A549 (cell line): ENCODE measurements around the gene GHRHR. TPM values are rescaled to one million over a fixed set of nuclear protein-coding genes. Genes with fewer than 3 reads are reported as not detected.

Experiments
- ATAC-seq, 2 experiments: fragments of 200-7000 bp in 1 of 2; fragments of >200 bp in 1 of 2; cut with Nextera tagmentation in 1 of 2; cut with Tn5 transposase in 1 of 2; 3 replicates each; pipeline versions ENCODE4 v1.8.0 to v1.9.1; 2018 to 2020; ENCODE audit warnings: mild to moderate bottlenecking in 1 of 2, moderate library complexity in 1 of 2
- CTCF ChIA-PET: fragments of 300-600 bp; sonication (Branson Sonifier 250); formaldehyde crosslinking; extraction: SDS; loops from one replicate; lab custom pipeline; 2021; ENCODE audit warnings: antibody characterized with exemption, inconsistent platforms; lab: Yijun Ruan, JAX
- POLR2A ChIA-PET: fragments of 350-600 bp; formaldehyde crosslinking; extraction: SDS; loops from one replicate; lab custom pipeline; 2021; ENCODE audit warnings: antibody characterized with exemption, inconsistent platforms; lab: Yijun Ruan, JAX
- DNase-seq, 2 experiments: peaks; one replicate each; pipeline versions ENCODE4 v3.0.0 to v3.0.0-alpha.2; 2011 to 2016; ENCODE audit warnings: low read depth in 1 of 2, low spot score in 1 of 2
- FAIRE-seq: peaks from 2 replicates; lab custom pipeline; 2011; peaks lifted over from hg19 to GRCh38; lab: Jason Lieb, UNC
- H3K27ac ChIP-seq, 2 experiments: fragments of >200 bp; sonication (Bioruptor Twin); formaldehyde crosslinking; 3 replicates each; pipeline ENCODE4 v1.5.1; 2016 to 2017
- H3K4me1 ChIP-seq: fragments of >200 bp; sonication (Bioruptor Twin); formaldehyde crosslinking; 3 replicates; pipeline ENCODE4 v1.6.1; 2016
- H3K4me2 ChIP-seq: fragments of >200 bp; sonication (Bioruptor Twin); formaldehyde crosslinking; 3 replicates; pipeline ENCODE4 v1.6.1; 2016
- H3K4me3 ChIP-seq: fragments of >200 bp; sonication (Bioruptor Twin); formaldehyde crosslinking; 3 replicates; pipeline ENCODE4 v1.5.1; 2016
- H3K9me3 ChIP-seq: fragments of >200 bp; sonication (Bioruptor Twin); formaldehyde crosslinking; 3 replicates; pipeline ENCODE4 v1.6.1; 2016
- CBX8 ChIP-seq: fragments of 200-600 bp; sonication (generic); IDR thresholded peaks from 2 replicates; pipeline ENCODE4 v1.6.1; 2016
- CHD2 ChIP-seq: fragments of 150-350 bp; IDR thresholded peaks from 2 replicates; pipeline ENCODE4 v1.6.1; 2014; ENCODE audit warnings: low read length; ENCODE audit not compliant: partially characterized antibody
- CHD4 ChIP-seq: fragments of 200-600 bp; sonication (generic); IDR thresholded peaks from 2 replicates; pipeline ENCODE4 v1.6.1; 2016; ENCODE audit warnings: antibody characterized with exemption, mild to moderate bottlenecking, borderline replicate concordance
- EHF ChIP-seq: fragments of 250-450 bp; sonication (Bioruptor Pico); IDR thresholded peaks from 2 replicates; pipeline ENCODE4 v1.5.0; 2020; ENCODE audit warnings: mild to moderate bottlenecking
- GATA3 ChIP-seq: IDR thresholded peaks from 2 replicates; pipeline ENCODE4 v1.6.1; 2012; ENCODE audit warnings: borderline replicate concordance
- HEYL ChIP-seq: fragments of 250-450 bp; sonication (Bioruptor Pico); IDR thresholded peaks from 2 replicates; pipeline ENCODE4 v1.8.0; 2021; ENCODE audit warnings: mild to moderate bottlenecking, moderate library complexity
- HOXA7 ChIP-seq: fragments of 250-450 bp; sonication (Bioruptor Pico); IDR thresholded peaks from 2 replicates; pipeline ENCODE4 v1.5.0; 2020; ENCODE audit warnings: mild to moderate bottlenecking, moderate library complexity
- HOXB13 ChIP-seq: fragments of 250-450 bp; sonication (Bioruptor Pico); IDR thresholded peaks from 2 replicates; pipeline ENCODE4 v1.5.0; 2020; ENCODE audit warnings: low read depth, mild to moderate bottlenecking, moderate library complexity
- HOXB5 ChIP-seq: fragments of 250-450 bp; sonication (Bioruptor Pico); IDR thresholded peaks from 2 replicates; pipeline ENCODE4 v1.5.0; 2020; ENCODE audit warnings: mild to moderate bottlenecking, moderate library complexity
- KDM1A ChIP-seq: fragments of 200-600 bp; sonication (generic); IDR thresholded peaks from 2 replicates; pipeline ENCODE4 v1.6.1; 2016; ENCODE audit warnings: low read depth, mild to moderate bottlenecking
- MYC ChIP-seq: IDR thresholded peaks from 2 replicates; pipeline ENCODE4 v1.6.1; 2012; ENCODE audit warnings: mild to moderate bottlenecking, inconsistent platforms, low read length, improper control_type of control experiment, borderline replicate concordance
- NFE2L2 ChIP-seq: fragments of 150-350 bp; conservative IDR thresholded peaks from 2 replicates; pipeline ENCODE4 v1.6.1; 2014; ENCODE audit warnings: low read length
- NR3C1 ChIP-seq: fragments of >200 bp; sonication (Bioruptor Twin); formaldehyde crosslinking; IDR thresholded peaks from 3 replicates; pipeline ENCODE4 v1.6.1; 2017
- PHF8 ChIP-seq: fragments of 200-600 bp; sonication (generic); IDR thresholded peaks from 2 replicates; pipeline ENCODE4 v1.6.1; 2016; ENCODE audit warnings: low read depth, mild to moderate bottlenecking, antibody characterized with exemption, moderate library complexity, borderline replicate concordance
- POLR2A ChIP-seq: IDR thresholded peaks from 2 replicates; pipeline ENCODE4 v1.6.1; 2012; ENCODE audit warnings: mild to moderate bottlenecking, low read length
- POLR2AphosphoS2 ChIP-seq: conservative IDR thresholded peaks from 2 replicates; pipeline ENCODE4 v1.6.1; 2012; ENCODE audit warnings: low read length, improper control_type of control experiment, inconsistent platforms
- RFX5 ChIP-seq: fragments of 450-650 bp; IDR thresholded peaks from 2 replicates; pipeline ENCODE4 v1.7.1; 2014; ENCODE audit warnings: antibody characterized with exemption, mild to moderate bottlenecking, moderate library complexity
- SMC3 ChIP-seq: fragments of >200 bp; sonication (Bioruptor Twin); formaldehyde crosslinking; IDR thresholded peaks from 3 replicates; pipeline ENCODE4 v1.6.1; 2018; ENCODE audit warnings: inconsistent platforms
- TP53 ChIP-seq: fragments of 250-450 bp; sonication (Bioruptor Pico); IDR thresholded peaks from 2 replicates; pipeline ENCODE4 v1.5.0; 2021; ENCODE audit warnings: mild to moderate bottlenecking, moderate library complexity
- ZNF302 ChIP-seq: fragments of 250-450 bp; sonication (Bioruptor Pico); IDR thresholded peaks from 2 replicates; pipeline ENCODE4 v1.9.0; 2021; ENCODE audit warnings: inconsistent platforms, mild to moderate bottlenecking, moderate library complexity
- WGBS: methylation state at CpG from one replicate; pipeline ENCODE4 v1.1.6; 2017; ENCODE audit errors: missing lambda C conversion rate; 5-methylcytosine and 5-hydroxymethylcytosine counted together
- polyA plus RNA-seq, 4 experiments: library from polyadenylated mRNA; depleted of rRNA in 3 of 4; stranded (reverse); fragments of >200 nt; fragmentation: RNase III in 1 of 4; extraction: RNeasy Plus Mini Kit Qiagen cat#74134 plus additional on column Dnase treatment in 1 of 4; gene quantifications; 2 replicates in 3 of 4; 3 replicates in 1 of 4; pipeline ENCODE4 v1.2.3, GENCODE V29; 2011 to 2017
- TF ChIP-seq, protein P1 (sequence below): fragments of >200 bp; sonication (Bioruptor Twin); formaldehyde crosslinking; IDR thresholded peaks from 3 replicates; pipeline ENCODE4 v1.5.1; 2016
- TF ChIP-seq, protein P2 (sequence below): fragments of 200-600 bp; sonication (generic); IDR thresholded peaks from 2 replicates; pipeline ENCODE4 v1.6.1; 2016; ENCODE audit warnings: antibody characterized with exemption, mild to moderate bottlenecking, moderate library complexity
- TF ChIP-seq, protein P3 (sequence below): fragments of 250-450 bp; sonication (Bioruptor Pico); IDR thresholded peaks from 2 replicates; pipeline ENCODE4 v1.5.0; 2021; ENCODE audit warnings: mild to moderate bottlenecking, moderate library complexity, borderline replicate concordance

The GHRHR gene
- polyA plus RNA-seq, 2 of the 4 experiments (the other 2 are of a cell fraction), result not detected

DNA sequence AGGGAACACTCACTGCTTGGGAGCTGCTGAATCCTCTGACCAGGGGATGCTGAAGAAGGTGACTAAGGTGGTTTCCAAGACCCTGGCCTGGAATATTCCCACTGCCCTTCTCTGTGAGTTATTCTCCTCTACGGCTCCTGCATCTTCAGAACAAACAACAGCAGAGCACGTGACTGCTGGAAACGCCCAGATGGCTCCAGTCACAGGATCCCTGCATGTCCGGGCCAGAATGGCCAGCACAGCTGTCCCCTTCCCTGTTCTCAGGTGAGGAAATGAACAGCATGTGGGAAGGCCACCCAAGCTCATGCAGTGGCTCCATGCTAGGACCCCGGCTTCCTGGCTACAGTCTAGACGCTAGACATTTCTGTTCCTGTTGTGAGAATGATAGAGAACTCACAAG lies 43.1 kb downstream of the GHRHR start:
- 33% methylated on average over 6 of the region's 6 CpGs for whole genome bisulfite sequencing
- FAIRE-seq (no peak), ATAC-seq (no peak), DNase-seq (no peak)
- H3K27ac ChIP-seq, result no peak overlapping the region
- ChIA-PET POLR2A (no interaction called here), CTCF (interaction anchor here (0.7 to 2.2 kb wide), 5 partner anchors 11 to 116 kb away, joined by 3 to 9 read pairs (median 5); no protein-coding TSS in a partner anchor)
- TF ChIP-seq ZNF302 (CRISPR knock-in tag) (no peak), SMC3 (no peak), POLR2AphosphoS2 (no peak), MYC (no peak), NFE2L2 (no peak), KDM1A (no peak)
- no peak overlapping the region for H3K4me3 ChIP-seq
- no peaks in the 10 kb centered on the region for H3K4me1 ChIP-seq
- no peak overlapping the region for H3K4me2 ChIP-seq
- peaks cover 10% of the 10 kb centered on the region; the same call in 2 of the 3 replicates for H3K9me3 ChIP-seq

DNA sequence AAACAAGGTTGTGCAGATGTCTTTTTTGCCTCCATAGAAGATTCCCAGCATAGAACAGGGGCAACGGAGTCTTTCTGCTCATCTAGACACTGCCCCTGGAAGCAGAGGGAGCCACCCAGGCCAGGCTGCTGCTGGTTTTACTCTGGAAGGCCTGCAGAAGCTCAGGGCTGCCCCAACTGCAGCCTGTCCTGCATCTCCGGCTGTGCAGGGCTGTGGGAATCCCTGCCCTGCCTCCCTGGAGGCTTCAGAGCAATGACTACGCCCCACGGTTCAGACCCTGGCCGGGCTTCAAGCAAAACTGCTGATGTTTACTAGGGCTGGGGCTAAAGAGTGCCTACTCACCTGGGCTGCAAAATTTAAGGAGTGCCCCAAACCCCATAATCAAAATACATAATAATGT lies 43.9 kb downstream of the GHRHR start:
- no peaks in the 10 kb centered on the region for H3K4me1 ChIP-seq
- no peak for ATAC-seq
- DNase-seq, result no peak
- FAIRE-seq, result no peak
- ChIA-PET CTCF (interaction anchor here (0.7 to 2.2 kb wide), 5 partner anchors 12 to 115 kb away, joined by 3 to 9 read pairs (median 5); no protein-coding TSS in a partner anchor), POLR2A (no interaction called here)
- 18% methylated on average over 5 of the region's 5 CpGs for WGBS
- H3K9me3 ChIP-seq, result peaks cover 14% of the 10 kb centered on the region; the same call in 2 of the 3 replicates
- no peak overlapping the region for H3K27ac ChIP-seq
- TF ChIP-seq, protein P1, sequence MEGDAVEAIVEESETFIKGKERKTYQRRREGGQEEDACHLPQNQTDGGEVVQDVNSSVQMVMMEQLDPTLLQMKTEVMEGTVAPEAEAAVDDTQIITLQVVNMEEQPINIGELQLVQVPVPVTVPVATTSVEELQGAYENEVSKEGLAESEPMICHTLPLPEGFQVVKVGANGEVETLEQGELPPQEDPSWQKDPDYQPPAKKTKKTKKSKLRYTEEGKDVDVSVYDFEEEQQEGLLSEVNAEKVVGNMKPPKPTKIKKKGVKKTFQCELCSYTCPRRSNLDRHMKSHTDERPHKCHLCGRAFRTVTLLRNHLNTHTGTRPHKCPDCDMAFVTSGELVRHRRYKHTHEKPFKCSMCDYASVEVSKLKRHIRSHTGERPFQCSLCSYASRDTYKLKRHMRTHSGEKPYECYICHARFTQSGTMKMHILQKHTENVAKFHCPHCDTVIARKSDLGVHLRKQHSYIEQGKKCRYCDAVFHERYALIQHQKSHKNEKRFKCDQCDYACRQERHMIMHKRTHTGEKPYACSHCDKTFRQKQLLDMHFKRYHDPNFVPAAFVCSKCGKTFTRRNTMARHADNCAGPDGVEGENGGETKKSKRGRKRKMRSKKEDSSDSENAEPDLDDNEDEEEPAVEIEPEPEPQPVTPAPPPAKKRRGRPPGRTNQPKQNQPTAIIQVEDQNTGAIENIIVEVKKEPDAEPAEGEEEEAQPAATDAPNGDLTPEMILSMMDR, result no peak
- TF ChIP-seq HOXA7 (CRISPR knock-in tag) (no peak), ZNF302 (CRISPR knock-in tag) (no peak), POLR2A (no peak), PHF8 (no peak), NFE2L2 (no peak), POLR2AphosphoS2 (no peak), CBX8 (no peak), HOXB13 (no peak), CHD2 (no peak), HEYL (CRISPR knock-in tag) (no peak)
- TF ChIP-seq, protein P2, sequence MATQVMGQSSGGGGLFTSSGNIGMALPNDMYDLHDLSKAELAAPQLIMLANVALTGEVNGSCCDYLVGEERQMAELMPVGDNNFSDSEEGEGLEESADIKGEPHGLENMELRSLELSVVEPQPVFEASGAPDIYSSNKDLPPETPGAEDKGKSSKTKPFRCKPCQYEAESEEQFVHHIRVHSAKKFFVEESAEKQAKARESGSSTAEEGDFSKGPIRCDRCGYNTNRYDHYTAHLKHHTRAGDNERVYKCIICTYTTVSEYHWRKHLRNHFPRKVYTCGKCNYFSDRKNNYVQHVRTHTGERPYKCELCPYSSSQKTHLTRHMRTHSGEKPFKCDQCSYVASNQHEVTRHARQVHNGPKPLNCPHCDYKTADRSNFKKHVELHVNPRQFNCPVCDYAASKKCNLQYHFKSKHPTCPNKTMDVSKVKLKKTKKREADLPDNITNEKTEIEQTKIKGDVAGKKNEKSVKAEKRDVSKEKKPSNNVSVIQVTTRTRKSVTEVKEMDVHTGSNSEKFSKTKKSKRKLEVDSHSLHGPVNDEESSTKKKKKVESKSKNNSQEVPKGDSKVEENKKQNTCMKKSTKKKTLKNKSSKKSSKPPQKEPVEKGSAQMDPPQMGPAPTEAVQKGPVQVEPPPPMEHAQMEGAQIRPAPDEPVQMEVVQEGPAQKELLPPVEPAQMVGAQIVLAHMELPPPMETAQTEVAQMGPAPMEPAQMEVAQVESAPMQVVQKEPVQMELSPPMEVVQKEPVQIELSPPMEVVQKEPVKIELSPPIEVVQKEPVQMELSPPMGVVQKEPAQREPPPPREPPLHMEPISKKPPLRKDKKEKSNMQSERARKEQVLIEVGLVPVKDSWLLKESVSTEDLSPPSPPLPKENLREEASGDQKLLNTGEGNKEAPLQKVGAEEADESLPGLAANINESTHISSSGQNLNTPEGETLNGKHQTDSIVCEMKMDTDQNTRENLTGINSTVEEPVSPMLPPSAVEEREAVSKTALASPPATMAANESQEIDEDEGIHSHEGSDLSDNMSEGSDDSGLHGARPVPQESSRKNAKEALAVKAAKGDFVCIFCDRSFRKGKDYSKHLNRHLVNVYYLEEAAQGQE, result no peak
- H3K4me3 ChIP-seq, result no peak overlapping the region
- H3K4me2 ChIP-seq, result no peak overlapping the region

DNA sequence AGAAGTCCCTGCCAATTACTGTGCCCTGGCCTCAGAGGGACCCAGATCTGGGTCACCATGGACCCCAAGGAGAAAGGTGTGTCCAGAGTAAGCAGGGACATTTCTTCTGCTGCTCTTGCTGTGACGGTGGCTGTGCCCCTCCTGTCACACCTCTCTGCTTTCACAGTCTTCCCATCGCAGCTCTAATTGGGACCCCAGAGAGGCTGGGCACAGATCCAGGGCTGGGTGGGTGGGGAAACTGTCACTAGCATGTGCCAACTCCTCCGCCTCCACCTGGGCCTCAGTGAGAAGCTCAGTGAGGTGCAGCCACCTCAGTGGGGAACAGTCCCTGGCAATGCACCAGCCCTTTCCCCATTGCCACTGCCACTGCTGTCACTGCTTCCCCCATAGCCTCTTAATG lies 51.1 kb downstream of the GHRHR start:
- ChIA-PET CTCF (interaction anchor here (1.0 to 1.6 kb wide), 4 partner anchors 30 to 112 kb away, joined by 3 to 4 read pairs (median 4); no protein-coding TSS in a partner anchor), POLR2A (no interaction called here)
- H3K4me3 ChIP-seq, result no peak overlapping the region
- H3K4me1 ChIP-seq, result no peaks in the 10 kb centered on the region
- no peak overlapping the region for H3K27ac ChIP-seq
- H3K9me3 ChIP-seq, result peaks cover 14% of the 10 kb centered on the region; the same call in 2 of the 3 replicates
- FAIRE-seq, result no peak
- ATAC-seq, result no peak
- DNase-seq, result no peak
- no peak for TF ChIP-seq TP53
- TF ChIP-seq, protein P3, sequence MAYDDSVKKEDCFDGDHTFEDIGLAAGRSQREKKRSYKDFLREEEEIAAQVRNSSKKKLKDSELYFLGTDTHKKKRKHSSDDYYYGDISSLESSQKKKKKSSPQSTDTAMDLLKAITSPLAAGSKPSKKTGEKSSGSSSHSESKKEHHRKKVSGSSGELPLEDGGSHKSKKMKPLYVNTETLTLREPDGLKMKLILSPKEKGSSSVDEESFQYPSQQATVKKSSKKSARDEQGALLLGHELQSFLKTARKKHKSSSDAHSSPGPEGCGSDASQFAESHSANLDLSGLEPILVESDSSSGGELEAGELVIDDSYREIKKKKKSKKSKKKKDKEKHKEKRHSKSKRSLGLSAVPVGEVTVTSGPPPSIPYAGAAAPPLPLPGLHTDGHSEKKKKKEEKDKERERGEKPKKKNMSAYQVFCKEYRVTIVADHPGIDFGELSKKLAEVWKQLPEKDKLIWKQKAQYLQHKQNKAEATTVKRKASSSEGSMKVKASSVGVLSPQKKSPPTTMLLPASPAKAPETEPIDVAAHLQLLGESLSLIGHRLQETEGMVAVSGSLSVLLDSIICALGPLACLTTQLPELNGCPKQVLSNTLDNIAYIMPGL (CRISPR knock-in tag), result no peak
- no peak for TF ChIP-seq GATA3
- TF ChIP-seq HOXA7 (CRISPR knock-in tag), result no peak
- no peak for TF ChIP-seq RFX5
- TF ChIP-seq NR3C1, result no peak
- no peak for TF ChIP-seq CHD4
- no peak for TF ChIP-seq HOXB5
- TF ChIP-seq EHF (CRISPR knock-in tag), result no peak
- no peak overlapping the region for H3K4me2 ChIP-seq
- WGBS, result 46% methylated on average over 3 of the region's 3 CpGs
